ENCODE results near the gene NAV2.
A peak's percentile ranks its signal among the peaks of the same experiment; 100 is the strongest.

NAV2 gene

GRCh38 chr11:20047006-20047768 is 334.6 kb downstream of the NAV2 start:
- Histone ChIP-seq H3K79me2 (ENCODE audit: control insufficient read depth, insufficient read depth, low read length, poor library complexity) (peaks cover 14% of the 10 kb centered on the region), H3K4me1 (ENCODE audit: control insufficient read depth in 1 of 2, insufficient read depth in 2 of 2, low read length in 2 of 2) (peaks cover 38 to 51% of the 10 kb centered on the region in 2 experiments)

GRCh38 chr11:20047769-20048154 is 335.1 kb downstream of the NAV2 start:
- H4K12ac ChIP-seq (ENCODE audit: low read depth, low read length), result no peak overlapping the region
- H2AK5ac ChIP-seq (ENCODE audit: low read length), result no peak overlapping the region
- no CpG with 5 or more reads among the region's 2 CpGs for WGBS (ENCODE audit: extremely low coverage, insufficient coverage, insufficient read length)
- DNase-seq, result peak; percentile 53 to 75
- H2AFZ ChIP-seq (ENCODE audit: insufficient read depth, low read length, poor library complexity), result no peak overlapping the region
- no peak overlapping the region for H3K4me3 ChIP-seq (ENCODE audit: low read depth, low read length)
- peaks cover 14% of the 10 kb centered on the region for H3K79me2 ChIP-seq (ENCODE audit: control insufficient read depth, insufficient read depth, low read length, poor library complexity)
- H2BK12ac ChIP-seq (ENCODE audit: low read length), result peak overlapping the region; percentile 61
- no peak overlapping the region for H3K4ac ChIP-seq (ENCODE audit: low read depth, low read length)
- no peak overlapping the region for H4K8ac ChIP-seq (ENCODE audit: low read depth, low read length)
- peak overlapping the region; percentile 53 for H4K91ac ChIP-seq (ENCODE audit: low read depth, low read length)
- no peak overlapping the region for H3K9ac ChIP-seq (ENCODE audit: low read length)
- H3K18ac ChIP-seq (ENCODE audit: low read length), result no peak overlapping the region
- peaks cover 46% of the 10 kb centered on the region for H3K79me1 ChIP-seq (ENCODE audit: low read length)
- H3K27ac ChIP-seq (ENCODE audit: low read depth, low read length), result peak overlapping the region; percentile 77
- H3K36me3 ChIP-seq (ENCODE audit: control insufficient read depth in 1 of 2, insufficient read depth in 2 of 2, low read length in 2 of 2), result peaks cover 29 to 44% of the 10 kb centered on the region in 2 experiments
- peaks cover 36 to 50% of the 10 kb centered on the region in 2 experiments for H3K4me1 ChIP-seq (ENCODE audit: control insufficient read depth in 1 of 2, insufficient read depth in 2 of 2, low read length in 2 of 2)
- H3K23ac ChIP-seq (ENCODE audit: low read length), result no peak overlapping the region
- H3K9me3 ChIP-seq (ENCODE audit: insufficient read depth, low read depth, low read length), result no peaks in the 10 kb centered on the region
- H2BK120ac ChIP-seq (ENCODE audit: insufficient read depth, low read length, poor library complexity), result peak overlapping the region; percentile 36
- H3K14ac ChIP-seq (ENCODE audit: low read length), result peak overlapping the region; percentile 33
- H2BK5ac ChIP-seq (ENCODE audit: low read depth, low read length, poor library complexity), result peak overlapping the region; percentile 28
- no peak overlapping the region for H3K4me2 ChIP-seq (ENCODE audit: low read length)
- H3K27me3 ChIP-seq (ENCODE audit: insufficient read depth, low read length), result no peaks in the 10 kb centered on the region

More at GRCh38 chr11:20047006-20047768, 334.6 kb downstream of the NAV2 start:
- H3K9me3 ChIP-seq (ENCODE audit: insufficient read depth, low read depth, low read length), result no peaks in the 10 kb centered on the region
- no peaks in the 10 kb centered on the region for H3K27me3 ChIP-seq (ENCODE audit: insufficient read depth, low read length)
- DNase-seq, result peak in 1 of 2 donors; percentile 87
- H3K36me3 ChIP-seq (ENCODE audit: control insufficient read depth in 1 of 2, insufficient read depth in 2 of 2, low read length in 2 of 2), result peaks cover 28 to 42% of the 10 kb centered on the region in 2 experiments
- no peak overlapping the region for H3K14ac ChIP-seq (ENCODE audit: low read length)
- H3K18ac ChIP-seq (ENCODE audit: low read length), result no peak overlapping the region
- no CpG with 5 or more reads among the region's 4 CpGs for WGBS (ENCODE audit: extremely low coverage, insufficient coverage, insufficient read length)
- H4K8ac ChIP-seq (ENCODE audit: low read depth, low read length), result no peak overlapping the region
- H4K12ac ChIP-seq (ENCODE audit: low read depth, low read length), result no peak overlapping the region
- H4K91ac ChIP-seq (ENCODE audit: low read depth, low read length), result no peak overlapping the region
- no peak overlapping the region for H3K4me2 ChIP-seq (ENCODE audit: low read length)
- H2AFZ ChIP-seq (ENCODE audit: insufficient read depth, low read length, poor library complexity), result no peak overlapping the region
- no peak overlapping the region for H3K4me3 ChIP-seq (ENCODE audit: low read depth, low read length)
- no peak overlapping the region for H2AK5ac ChIP-seq (ENCODE audit: low read length)
- H2BK5ac ChIP-seq (ENCODE audit: low read depth, low read length, poor library complexity), result peak overlapping the region; percentile 28
- peak overlapping the region; percentile 36 for H2BK120ac ChIP-seq (ENCODE audit: insufficient read depth, low read length, poor library complexity)
- H3K4ac ChIP-seq (ENCODE audit: low read depth, low read length), result no peak overlapping the region
- no peak overlapping the region for H3K23ac ChIP-seq (ENCODE audit: low read length)
- H2BK12ac ChIP-seq (ENCODE audit: low read length), result no peak overlapping the region
- H3K27ac ChIP-seq (ENCODE audit: low read depth, low read length), result peak overlapping the region; percentile 77
- peaks cover 46% of the 10 kb centered on the region for H3K79me1 ChIP-seq (ENCODE audit: low read length)
- no peak overlapping the region for H3K9ac ChIP-seq (ENCODE audit: low read length)

DNA sequence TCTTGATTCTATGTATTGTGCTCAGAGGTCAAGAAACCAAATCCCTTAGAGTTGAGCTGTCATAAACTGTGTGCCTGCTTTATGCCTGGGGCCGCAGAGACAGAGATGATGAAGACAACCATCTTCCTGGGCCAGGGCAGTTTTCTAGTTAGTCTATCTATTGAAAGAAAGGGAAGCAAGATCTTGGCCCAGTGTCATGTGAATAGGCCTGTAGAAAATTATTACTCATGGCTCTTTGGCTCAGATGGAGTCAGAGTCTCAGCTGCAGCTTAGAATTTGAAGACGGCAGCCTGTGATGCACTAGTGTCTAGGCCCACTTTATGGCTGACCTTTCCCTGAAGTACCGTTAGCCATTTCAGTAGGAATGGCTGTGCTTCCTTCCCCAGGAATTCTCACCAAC is 335.6 kb downstream of the NAV2 start:
- Histone ChIP-seq H3K27ac (ENCODE audit: low read depth, low read length) (peak overlapping the region; percentile 77), H2BK5ac (ENCODE audit: low read depth, low read length, poor library complexity) (peak overlapping the region; percentile 73), H3K36me3 (ENCODE audit: control insufficient read depth in 1 of 2, insufficient read depth in 2 of 2, low read length in 2 of 2) (peaks cover 30 to 44% of the 10 kb centered on the region in 2 experiments), H3K9ac (ENCODE audit: low read length) (no peak overlapping the region), H3K9me3 (ENCODE audit: insufficient read depth, low read depth, low read length) (no peaks in the 10 kb centered on the region), H3K4me2 (ENCODE audit: low read length) (no peak overlapping the region), H3K18ac (ENCODE audit: low read length) (peak overlapping the region; percentile 91), H2AK5ac (ENCODE audit: low read length) (peak overlapping the region; percentile 92), H3K27me3 (ENCODE audit: insufficient read depth, low read length) (no peaks in the 10 kb centered on the region), H3K23ac (ENCODE audit: low read length) (no peak overlapping the region), H3K4me3 (ENCODE audit: low read depth, low read length) (no peak overlapping the region), H3K14ac (ENCODE audit: low read length) (peak overlapping the region; percentile 89), H4K12ac (ENCODE audit: low read depth, low read length) (peak overlapping the region; percentile 70), H2AFZ (ENCODE audit: insufficient read depth, low read length, poor library complexity) (no peak overlapping the region), H2BK120ac (ENCODE audit: insufficient read depth, low read length, poor library complexity) (peak overlapping the region; percentile 78), H4K8ac (ENCODE audit: low read depth, low read length) (peak overlapping the region; percentile 75), H3K4ac (ENCODE audit: low read depth, low read length) (peak overlapping the region; percentile 59), H4K91ac (ENCODE audit: low read depth, low read length) (peak overlapping the region; percentile 82), H3K79me2 (ENCODE audit: control insufficient read depth, insufficient read depth, low read length, poor library complexity) (peaks cover 14% of the 10 kb centered on the region), H2BK12ac (ENCODE audit: low read length) (peak overlapping the region; percentile 77), H3K79me1 (ENCODE audit: low read length) (peaks cover 42% of the 10 kb centered on the region), H3K4me1 (ENCODE audit: control insufficient read depth in 1 of 2, insufficient read depth in 2 of 2, low read length in 2 of 2) (peaks cover 32 to 50% of the 10 kb centered on the region in 2 experiments)
- no CpG with 5 or more reads among the region's 3 CpGs for WGBS (ENCODE audit: extremely low coverage, insufficient coverage, insufficient read length)
- DNase-seq, result peak in 1 of 2 donors; percentile 34

DNA sequence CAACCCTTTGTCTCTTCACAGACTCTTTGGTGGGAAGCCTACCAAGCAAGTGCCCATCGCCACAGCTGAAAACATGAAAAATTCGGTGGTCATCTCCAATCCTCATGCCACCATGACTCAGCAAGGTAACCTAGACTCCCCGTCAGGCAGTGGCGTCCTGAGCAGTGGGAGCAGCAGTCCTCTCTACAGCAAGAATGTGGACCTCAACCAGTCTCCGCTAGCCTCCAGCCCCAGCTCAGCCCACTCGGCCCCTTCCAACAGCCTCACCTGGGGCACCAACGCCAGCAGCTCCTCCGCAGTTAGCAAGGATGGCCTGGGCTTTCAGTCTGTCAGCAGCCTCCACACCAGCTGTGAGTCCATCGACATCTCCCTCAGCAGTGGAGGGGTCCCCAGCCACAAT is 336.1 kb downstream of the NAV2 start:
- peak overlapping the region; percentile 70 for H4K12ac ChIP-seq (ENCODE audit: low read depth, low read length)
- H3K9me3 ChIP-seq (ENCODE audit: insufficient read depth, low read depth, low read length), result no peaks in the 10 kb centered on the region
- H4K91ac ChIP-seq (ENCODE audit: low read depth, low read length), result peak overlapping the region; percentile 82
- H3K27ac ChIP-seq (ENCODE audit: low read depth, low read length), result peak overlapping the region; percentile 77
- H3K14ac ChIP-seq (ENCODE audit: low read length), result peak overlapping the region; percentile 89
- no peak for DNase-seq
- H3K4me3 ChIP-seq (ENCODE audit: low read depth, low read length), result no peak overlapping the region
- peaks cover 32 to 50% of the 10 kb centered on the region in 2 experiments for H3K4me1 ChIP-seq (ENCODE audit: control insufficient read depth in 1 of 2, insufficient read depth in 2 of 2, low read length in 2 of 2)
- H2BK5ac ChIP-seq (ENCODE audit: low read depth, low read length, poor library complexity), result peak overlapping the region; percentile 73
- H3K4ac ChIP-seq (ENCODE audit: low read depth, low read length), result peak overlapping the region; percentile 59
- H2BK12ac ChIP-seq (ENCODE audit: low read length), result peak overlapping the region; percentile 77
- no peak overlapping the region for H3K9ac ChIP-seq (ENCODE audit: low read length)
- H3K36me3 ChIP-seq (ENCODE audit: control insufficient read depth in 1 of 2, insufficient read depth in 2 of 2, low read length in 2 of 2), result peaks cover 30 to 44% of the 10 kb centered on the region in 2 experiments
- H3K27me3 ChIP-seq (ENCODE audit: insufficient read depth, low read length), result no peaks in the 10 kb centered on the region
- H3K79me2 ChIP-seq (ENCODE audit: control insufficient read depth, insufficient read depth, low read length, poor library complexity), result peaks cover 14% of the 10 kb centered on the region
- peak overlapping the region; percentile 91 for H3K18ac ChIP-seq (ENCODE audit: low read length)
- no peak overlapping the region for H3K23ac ChIP-seq (ENCODE audit: low read length)
- WGBS (ENCODE audit: extremely low coverage, insufficient coverage, insufficient read length), result no CpG with 5 or more reads among the region's 9 CpGs
- H2BK120ac ChIP-seq (ENCODE audit: insufficient read depth, low read length, poor library complexity), result peak overlapping the region; percentile 78
- peak overlapping the region; percentile 92 for H2AK5ac ChIP-seq (ENCODE audit: low read length)
- H4K8ac ChIP-seq (ENCODE audit: low read depth, low read length), result peak overlapping the region; percentile 75
- H3K4me2 ChIP-seq (ENCODE audit: low read length), result no peak overlapping the region
- peaks cover 41% of the 10 kb centered on the region for H3K79me1 ChIP-seq (ENCODE audit: low read length)
- no peak overlapping the region for H2AFZ ChIP-seq (ENCODE audit: insufficient read depth, low read length, poor library complexity)

Measured in trophoblast cell (in vitro differentiated cells and primary cell).